Measurements from ENCODE around the gene SP2. TPM values are rescaled to one million over a fixed set of nuclear protein-coding genes. Genes with fewer than 3 reads are reported as not detected.

SP2 gene
- total and polyA plus RNA-seq, 2 donors (not counting 1 experiment from before 2014, with no cell fraction given) = 25.4 to 32.5 TPM

DNA sequence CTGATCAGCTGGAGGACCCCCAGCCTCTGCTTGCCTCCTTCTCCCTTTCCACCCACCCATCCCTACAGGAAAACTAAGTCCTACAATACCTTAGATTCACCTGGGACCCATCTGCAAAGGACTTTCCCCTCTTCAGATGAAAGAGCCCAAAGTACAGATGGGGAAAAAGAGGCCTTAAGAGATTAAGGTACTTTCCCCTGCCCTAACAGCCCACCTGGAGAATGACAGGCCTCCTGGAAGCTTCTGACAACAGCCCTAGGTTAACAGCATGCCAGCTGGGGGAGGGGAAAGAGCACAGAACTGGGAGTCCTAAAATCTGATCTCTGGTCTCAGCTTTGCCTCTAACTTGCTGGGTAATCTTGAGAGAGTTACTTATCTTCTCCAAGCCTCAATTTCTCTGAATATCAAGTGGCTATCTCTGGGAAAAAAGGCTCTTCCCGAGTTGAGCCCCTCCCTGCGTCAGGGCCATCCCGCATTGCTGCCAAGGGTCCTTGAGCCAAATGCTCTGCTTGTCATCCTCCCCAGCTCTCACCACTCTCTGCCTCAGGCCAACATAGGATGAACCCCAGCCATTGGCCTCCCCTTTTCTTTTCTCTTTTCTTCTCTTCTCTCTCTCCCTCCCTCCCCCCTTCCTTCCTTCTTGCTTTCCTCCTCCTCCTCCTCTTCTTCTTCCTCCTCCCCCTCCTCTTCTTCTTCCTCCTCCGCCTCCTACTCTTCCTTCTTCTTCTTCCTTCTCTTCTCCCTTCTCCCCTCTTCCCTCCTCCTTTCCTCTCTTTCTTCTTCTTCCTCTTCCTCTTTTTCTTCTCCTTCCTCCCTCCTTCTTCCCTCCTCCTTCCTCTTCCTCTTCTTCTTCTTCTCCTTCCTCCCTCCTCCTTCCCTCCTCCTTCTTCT lies 22.6 kb upstream of the SP2 start:
- WGBS (ENCODE audit: insufficient coverage) = 92% methylated on average over 4 of the region's 4 CpGs

More for the DNA sequence above, 22.6 kb upstream of the SP2 start:
- no peaks in the 10 kb centered on the region for H3K36me3 ChIP-seq (replicated peaks in 1 of 2; ENCODE audit: control extremely low read depth in 1 of 2, control insufficient read depth in 1 of 2, extremely low read depth in 1 of 2, insufficient read depth in 2 of 2, low read length in 1 of 2)
- peaks cover 0 to 71% (median 23%) of the 10 kb centered on the region in 4 experiments for H3K27me3 ChIP-seq (replicated peaks in 1 of 4; ENCODE audit: control extremely low read depth in 1 of 4, control insufficient read depth in 3 of 4, insufficient read depth in 4 of 4, low read length in 3 of 4)
- no peaks in the 10 kb centered on the region for H4K20me1 ChIP-seq (ENCODE audit: control insufficient read depth, insufficient read depth, low read length, poor library complexity, severe bottlenecking)
- ChIA-PET POLR2A (no interaction called here), CTCF (interaction anchor here (4.0 kb wide), 1 partner anchor 16 kb away, joined by 12 read pairs; no protein-coding TSS in a partner anchor)
- no peak overlapping the region for H3K4me2 ChIP-seq (replicated peaks; ENCODE audit: low read depth, low read length, poor library complexity, severe bottlenecking)
- H3K27ac ChIP-seq (ENCODE audit: low read length in 2 of 2) = no peak overlapping the region
- ATAC-seq (ENCODE audit: low read depth) (no peak), DNase-seq (no peak)
- intact Hi-C loops (cut with micrococcal nuclease) = no loop called here
- no peak overlapping the region for H3K4me3 Mint-ChIP-seq
- no peaks in the 10 kb centered on the region for H3K9me3 Mint-ChIP-seq (ENCODE audit: insufficient read depth)
- H3K27ac Mint-ChIP-seq = no peak overlapping the region
- H2AFZ ChIP-seq (ENCODE audit: insufficient read depth, low read depth, low read length, poor library complexity, severe bottlenecking) = no peak overlapping the region
- H3K27me3 Mint-ChIP-seq = peaks cover 55% of the 10 kb centered on the region
- no peak overlapping the region for H3K9ac ChIP-seq (ENCODE audit: low read length)
- H3K4me3 ChIP-seq (ENCODE audit: control extremely low read depth in 1 of 5, extremely low read depth in 1 of 5, insufficient read depth in 1 of 5, low read depth in 2 of 5, low read length in 4 of 5) = no peak overlapping the region
- peaks cover 8 to 9% of the 10 kb centered on the region in 2 donors for H3K4me1 ChIP-seq (ENCODE audit: control insufficient read depth in 2 of 2, insufficient read depth in 2 of 2, low read length in 2 of 2)
- H3K79me2 ChIP-seq (ENCODE audit: control insufficient read depth, insufficient read depth, low read length) = no peaks in the 10 kb centered on the region
- peaks cover 5% of the 10 kb centered on the region for H3K4me1 Mint-ChIP-seq
- H3K9me3 ChIP-seq (ENCODE audit: control extremely low read depth in 1 of 3, control insufficient read depth in 2 of 3, insufficient read depth in 1 of 3, low read length in 2 of 3) = no peaks in the 10 kb centered on the region
- no peak for TF ChIP-seq EZH2 (IDR thresholded peaks at IDR 0.05; ENCODE audit: borderline replicate concordance, insufficient read depth, low read depth, low read length, poor library complexity, severe bottlenecking)
- TF ChIP-seq, protein P1, sequence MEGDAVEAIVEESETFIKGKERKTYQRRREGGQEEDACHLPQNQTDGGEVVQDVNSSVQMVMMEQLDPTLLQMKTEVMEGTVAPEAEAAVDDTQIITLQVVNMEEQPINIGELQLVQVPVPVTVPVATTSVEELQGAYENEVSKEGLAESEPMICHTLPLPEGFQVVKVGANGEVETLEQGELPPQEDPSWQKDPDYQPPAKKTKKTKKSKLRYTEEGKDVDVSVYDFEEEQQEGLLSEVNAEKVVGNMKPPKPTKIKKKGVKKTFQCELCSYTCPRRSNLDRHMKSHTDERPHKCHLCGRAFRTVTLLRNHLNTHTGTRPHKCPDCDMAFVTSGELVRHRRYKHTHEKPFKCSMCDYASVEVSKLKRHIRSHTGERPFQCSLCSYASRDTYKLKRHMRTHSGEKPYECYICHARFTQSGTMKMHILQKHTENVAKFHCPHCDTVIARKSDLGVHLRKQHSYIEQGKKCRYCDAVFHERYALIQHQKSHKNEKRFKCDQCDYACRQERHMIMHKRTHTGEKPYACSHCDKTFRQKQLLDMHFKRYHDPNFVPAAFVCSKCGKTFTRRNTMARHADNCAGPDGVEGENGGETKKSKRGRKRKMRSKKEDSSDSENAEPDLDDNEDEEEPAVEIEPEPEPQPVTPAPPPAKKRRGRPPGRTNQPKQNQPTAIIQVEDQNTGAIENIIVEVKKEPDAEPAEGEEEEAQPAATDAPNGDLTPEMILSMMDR (IDR thresholded peaks at IDR 0.05) = no peak

All from B cell (primary cell).